ENCODE results near the gene CDK7.

CDK7 gene

GRCh38 chr5:69292306-69292705, 57.6 kb downstream of the CDK7 start (continued):
- TF ChIP-seq AEBP2 (tag by site-specific recombination; IDR thresholded peaks at IDR 0.05; ENCODE audit: borderline replicate concordance) (no peak), ZNF639 (tag by site-specific recombination; IDR thresholded peaks at IDR 0.05) (no peak), ZNF175 (tag by site-specific recombination; IDR thresholded peaks at IDR 0.05) (no peak), OSR2 (tag by site-specific recombination; IDR thresholded peaks at IDR 0.05) (no peak), ZNF692 (tag by site-specific recombination; IDR thresholded peaks at IDR 0.05) (no peak), ZNF23 (tag by site-specific recombination; IDR thresholded peaks at IDR 0.05; ENCODE audit: borderline replicate concordance) (no peak), ZNF112 (tag by site-specific recombination; IDR thresholded peaks at IDR 0.05) (no peak)

GRCh38 chr5:69293882-69294281, 59.2 kb downstream of the CDK7 start:
- POLR2A ChIA-PET, result interaction anchor here (0.5 kb wide), 1 partner anchor 35 kb away, joined by 4 read pairs; no protein-coding TSS in a partner anchor

More at GRCh38 chr5:69293882-69294281, 59.2 kb downstream of the CDK7 start:
- Histone ChIP-seq H3K4me1 (ENCODE audit: control insufficient read depth, insufficient read depth, low read length) (no peaks in the 10 kb centered on the region), H3K9me3 (ENCODE audit: control insufficient read depth, insufficient read depth, low read depth, low read length) (no peaks in the 10 kb centered on the region), H3K4me3 (ENCODE audit: low read depth, low read length) (no peak overlapping the region), H3K36me3 (ENCODE audit: control insufficient read depth in 2 of 2, insufficient read depth in 1 of 2, low read length in 2 of 2) (peaks cover 5 to 22% of the 10 kb centered on the region in 2 experiments), H3K27ac (ENCODE audit: extremely low read depth, low read depth, low read length) (no peak overlapping the region)
- CTCF ChIA-PET, result interaction anchor here (0.6 kb wide), 1 partner anchor 286 kb away, joined by 3 read pairs; no protein-coding TSS in a partner anchor
- TF ChIP-seq ZFP3 (tag by site-specific recombination; IDR thresholded peaks at IDR 0.05; ENCODE audit: low read depth) (no peak), PRDM10 (tag by site-specific recombination; IDR thresholded peaks at IDR 0.05) (no peak), PRDM4 (tag by site-specific recombination; IDR thresholded peaks at IDR 0.05) (no peak), KLF1 (tag by site-specific recombination; IDR thresholded peaks at IDR 0.05) (no peak), ZNF112 (tag by site-specific recombination; IDR thresholded peaks at IDR 0.05) (no peak), MEIS1 (CRISPR knock-in tag; IDR thresholded peaks at IDR 0.05; ENCODE audit: borderline replicate concordance) (no peak), PRDM2 (tag by site-specific recombination; IDR thresholded peaks at IDR 0.05; ENCODE audit: borderline replicate concordance) (no peak), ZSCAN30 (tag by site-specific recombination; IDR thresholded peaks at IDR 0.05) (no peak)

Data from HEK293 (cell line).